MM.1S (cell line): ENCODE data around the gene TUBGCP5.

Experiments used
- CTCF ChIP-seq: fragments of 300-600 bp; sonication (generic); IDR thresholded peaks from 2 replicates; pipeline ENCODE4 v1.5.1; 2016; ENCODE audit warnings: antibody characterized with exemption, low read length, mixed read lengths
- EZH2 ChIP-seq: fragments of 300-600 bp; sonication (generic); optimal IDR thresholded peaks from 2 replicates; pipeline ENCODE3; 2017; ENCODE audit warnings: low read depth, mild to moderate bottlenecking, antibody characterized with exemption, low read length, mixed read lengths
- EZH2phosphoT487 ChIP-seq: fragments of 300-600 bp; sonication (generic); IDR thresholded peaks from 2 replicates; pipeline ENCODE4 v1.6.1; 2018; ENCODE audit warnings: antibody characterized with exemption, low read length

GRCh38 chr15:23069496-23070166 is 30.3 kb upstream of the TUBGCP5 start:
- TF ChIP-seq CTCF (peak; percentile 11; the same call in 1 of the 2 replicates), EZH2 (no peak), EZH2phosphoT487 (no peak)
